Activated CD4-positive, alpha-beta T cell treated with anti-CD3 and anti-CD28 coated beads, Interleukin-2, amount 50 U/mL, for 16 hours (primary cell): ENCODE results near the gene BRIP1.
"Not testable (repeated sequence)": the region's sequence is repeated elsewhere in the genome, so short reads cannot be mapped to it uniquely, and the experiment has no call there.

Source experiments
- DNase-seq: peaks from one replicate; pipeline ENCODE4 v3.0.0-alpha.2; 2020

BRIP1 gene

DNA sequence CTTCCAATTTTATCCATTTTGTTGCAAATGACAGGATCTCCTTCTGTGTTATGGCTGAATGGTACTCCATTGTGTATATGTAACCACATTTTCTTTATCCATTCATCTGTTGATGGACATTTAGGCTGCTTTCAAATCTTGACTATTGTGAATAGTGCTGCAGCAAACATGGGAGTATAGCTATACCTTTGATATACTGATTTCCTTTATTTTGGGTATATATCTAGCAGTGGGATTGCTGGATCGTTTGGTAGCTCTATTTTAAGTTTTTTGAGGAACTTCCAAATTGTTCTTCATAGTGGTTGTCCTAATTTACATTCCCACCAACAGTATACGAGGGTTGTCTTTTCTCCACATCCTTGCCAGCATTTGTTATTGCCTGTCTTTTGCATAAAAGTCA, 67.8 kb downstream of the BRIP1 start:
- no peak for DNase-seq

- DNase-seq, result peak; percentile 10
Observed at GRCh38 chr17:61794792-61795191, 68.5 kb downstream of the BRIP1 start.

DNA sequence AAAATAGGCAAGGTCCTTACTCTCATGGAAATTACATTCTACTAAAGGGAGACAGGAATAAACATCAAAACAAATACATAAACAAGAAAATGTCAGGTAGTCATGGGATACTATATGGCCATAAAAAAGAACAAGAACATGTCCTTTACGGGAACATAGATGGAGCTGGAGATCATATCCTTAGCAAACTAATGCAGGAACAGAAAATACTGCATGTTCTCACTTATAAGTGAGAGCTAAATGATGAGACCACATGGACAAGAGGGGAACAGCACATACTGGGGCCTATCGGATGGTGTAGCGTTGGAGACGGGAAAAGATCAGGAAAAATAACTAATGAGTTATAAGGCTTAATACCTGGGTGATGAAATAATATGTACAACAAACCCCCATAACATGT, 69.1 kb downstream of the BRIP1 start:
- no peak for DNase-seq

DNA sequence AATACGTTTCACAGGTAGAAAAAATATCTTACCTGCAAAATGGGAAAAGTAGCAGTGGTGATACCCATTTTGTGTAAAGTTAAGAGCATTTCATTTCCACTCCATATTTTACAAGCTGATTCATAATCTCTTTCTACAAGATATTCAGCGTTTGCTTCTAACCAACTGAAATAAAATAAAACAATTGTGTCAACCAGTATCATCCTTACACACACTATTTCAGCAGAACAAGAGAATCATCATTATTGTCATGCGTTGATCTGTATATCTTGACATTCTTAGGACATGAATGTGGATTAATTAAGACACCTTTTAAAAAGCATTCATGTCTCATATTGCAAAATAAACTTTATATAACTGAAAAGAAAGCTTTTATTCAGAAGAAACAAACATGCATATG, 69.8 kb downstream of the BRIP1 start:
- DNase-seq, result no peak

DNA sequence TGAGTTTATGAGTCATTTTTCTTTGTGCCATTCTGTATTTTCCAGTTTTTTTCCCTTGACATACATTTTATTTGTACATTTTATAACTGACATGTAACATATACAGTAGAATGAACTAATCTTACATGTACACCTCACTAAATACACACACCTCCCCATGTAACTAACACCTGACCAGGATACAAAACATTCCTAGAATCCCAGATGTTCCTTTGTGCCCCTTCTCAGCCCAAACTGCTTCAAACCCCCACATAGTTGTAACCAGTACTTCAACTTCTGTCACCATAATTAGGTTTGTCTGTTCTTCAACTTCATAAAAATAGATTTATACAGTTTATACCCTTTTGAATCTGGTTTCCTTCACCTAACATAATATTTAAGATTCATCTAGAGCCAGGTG, 73.5 kb downstream of the BRIP1 start:
- no peak for DNase-seq

DNA sequence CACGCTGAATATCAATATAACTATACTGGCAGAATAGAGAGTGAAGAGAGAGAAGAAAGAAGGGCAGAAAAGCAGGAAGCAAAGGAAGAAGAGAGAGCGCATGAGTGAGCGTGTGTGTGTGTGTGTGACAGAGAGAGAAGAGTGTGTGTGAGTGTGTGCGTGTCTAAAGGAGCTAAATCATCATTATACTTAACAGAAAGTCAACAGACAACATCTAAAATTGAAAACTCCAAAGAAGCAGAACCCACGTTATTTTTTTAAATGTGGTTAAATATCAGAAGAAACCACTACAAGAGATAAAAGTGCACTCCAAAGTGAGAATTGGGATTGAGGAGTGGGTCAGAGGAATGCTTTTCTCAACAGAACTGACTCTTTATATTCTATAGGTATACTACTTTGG, 77.2 kb downstream of the BRIP1 start:
- DNase-seq, result no peak

- no peak for DNase-seq
Observed at GRCh38 chr17:61784510-61784909, 78.8 kb downstream of the BRIP1 start.

- DNase-seq, result no peak
Observed at GRCh38 chr17:61783556-61784304, 79.6 kb downstream of the BRIP1 start.

DNA sequence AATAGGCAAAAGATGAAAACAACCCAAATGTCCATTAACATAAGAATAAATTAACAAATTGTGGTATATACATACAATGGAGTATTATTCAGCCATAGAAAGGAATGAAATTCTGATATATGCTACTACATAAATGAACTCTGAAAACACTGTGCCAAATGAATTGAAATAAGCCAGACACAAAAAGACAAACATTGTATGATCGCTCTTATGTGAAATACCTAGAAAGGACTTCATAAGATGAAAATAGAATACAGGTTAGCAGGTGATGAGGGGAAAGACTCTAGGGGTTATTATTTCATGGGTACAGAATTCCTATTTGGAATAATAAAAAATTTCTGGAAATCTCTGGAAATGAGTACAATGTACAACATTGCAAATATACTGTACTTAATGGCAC, 80.2 kb downstream of the BRIP1 start:
- DNase-seq, result no peak

- no peak for DNase-seq
Observed at GRCh38 chr17:61782683-61783082, 80.6 kb downstream of the BRIP1 start.

- no peak for DNase-seq
Observed at GRCh38 chr17:61775364-61775763, 88.0 kb downstream of the BRIP1 start.

DNA sequence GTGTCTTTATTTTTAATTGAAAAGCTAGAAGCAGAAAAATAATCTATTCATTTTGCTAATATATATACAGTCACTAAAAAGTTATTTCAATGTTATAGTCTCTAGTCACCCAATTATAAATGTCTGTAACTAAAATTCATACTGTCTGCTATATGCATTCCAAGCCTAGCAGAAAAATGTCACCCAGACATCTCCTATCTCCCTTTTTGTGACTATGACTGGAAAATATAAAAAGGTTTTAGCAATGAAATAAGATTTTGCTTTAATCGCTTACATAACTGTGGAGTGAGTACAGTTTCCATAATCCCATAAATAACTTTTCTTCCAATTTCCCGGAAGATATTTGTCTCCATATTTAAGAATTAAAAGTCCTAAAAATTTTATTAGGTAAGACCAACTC, 88.6 kb downstream of the BRIP1 start:
- no peak for DNase-seq

GRCh38 chr17:61774087-61774486, 89.2 kb downstream of the BRIP1 start:
- DNase-seq, result not testable (repeated sequence)

DNA sequence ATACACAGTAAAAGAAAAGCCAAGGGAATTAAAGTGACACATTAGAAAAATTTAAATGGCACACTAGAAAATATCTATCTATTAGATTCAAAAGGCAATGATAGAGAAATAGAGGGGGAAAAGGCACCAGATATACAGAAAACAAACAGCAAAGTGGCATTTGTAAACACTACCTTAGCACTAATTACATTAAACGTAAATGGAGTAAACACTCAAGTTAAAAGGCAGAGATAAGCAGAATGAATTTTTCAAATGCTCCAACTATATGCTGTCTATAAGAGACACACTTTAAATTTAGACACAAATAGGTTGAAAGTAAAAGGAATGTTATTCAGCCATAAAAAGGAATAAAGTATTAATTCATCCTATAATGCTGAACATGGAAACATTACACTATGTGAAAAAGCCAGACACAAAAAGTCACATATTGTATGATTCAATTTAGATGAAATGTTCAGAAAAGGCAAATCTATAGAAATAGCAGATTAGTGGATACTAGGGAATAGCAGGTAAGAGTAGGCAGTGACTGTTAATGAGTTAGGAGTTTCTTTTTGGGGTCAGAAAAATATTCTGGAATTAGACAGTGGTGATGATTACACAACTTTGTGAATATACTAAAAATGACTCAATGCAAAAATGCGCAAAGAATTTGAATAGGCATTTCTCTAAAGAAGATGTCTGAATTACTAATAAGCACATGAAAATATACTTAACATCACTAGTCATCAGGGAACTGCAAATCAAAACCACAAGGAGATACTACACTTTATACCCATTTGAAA, 92.4 kb downstream of the BRIP1 start:
- DNase-seq, result no peak

DNA sequence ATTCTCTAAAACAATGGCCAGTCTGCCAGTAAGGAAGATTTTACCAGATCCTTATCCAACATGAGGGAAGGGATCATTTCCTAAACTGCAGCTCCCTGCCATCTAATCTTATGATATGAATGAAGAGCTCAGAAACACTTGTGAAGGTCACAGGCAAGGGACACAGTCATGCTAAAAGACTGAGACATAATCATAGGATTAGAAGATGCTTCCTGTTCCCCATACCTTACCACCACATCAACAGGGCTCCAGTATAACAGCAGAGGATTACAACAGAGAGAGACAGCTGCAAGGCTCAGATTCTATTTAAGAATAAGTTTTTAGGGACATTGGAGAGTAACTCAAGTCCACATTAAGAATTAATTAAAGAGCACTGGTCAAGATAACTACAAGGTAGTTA, 93.3 kb downstream of the BRIP1 start:
- DNase-seq, result no peak

GRCh38 chr17:61768405-61768804, 94.9 kb downstream of the BRIP1 start:
- no peak for DNase-seq

GRCh38 chr17:61766520-61766919, 96.8 kb downstream of the BRIP1 start:
- DNase-seq, result no peak

DNA sequence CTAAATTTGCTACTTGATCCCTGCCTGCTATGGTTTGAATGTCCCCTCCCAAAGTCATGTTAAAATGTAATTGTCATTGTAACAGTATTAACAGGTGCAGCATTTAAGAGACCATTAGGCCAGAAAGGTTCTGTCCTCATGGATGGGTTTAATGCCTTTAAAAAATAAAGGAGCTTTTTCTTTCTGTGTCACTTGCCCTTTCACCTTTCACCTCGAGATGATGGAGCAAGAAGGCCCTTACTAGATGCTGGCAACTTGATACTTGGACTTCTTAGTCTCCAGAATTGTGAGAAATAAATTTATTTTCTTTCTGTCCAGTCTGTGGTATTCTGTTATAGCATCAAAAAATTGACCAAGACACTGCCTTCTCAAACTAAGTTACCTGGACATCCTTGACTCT, 98.5 kb downstream of the BRIP1 start:
- no peak for DNase-seq

GRCh38 chr17:61761827-61762226, 101.5 kb downstream of the BRIP1 start:
- DNase-seq, result no peak

DNA sequence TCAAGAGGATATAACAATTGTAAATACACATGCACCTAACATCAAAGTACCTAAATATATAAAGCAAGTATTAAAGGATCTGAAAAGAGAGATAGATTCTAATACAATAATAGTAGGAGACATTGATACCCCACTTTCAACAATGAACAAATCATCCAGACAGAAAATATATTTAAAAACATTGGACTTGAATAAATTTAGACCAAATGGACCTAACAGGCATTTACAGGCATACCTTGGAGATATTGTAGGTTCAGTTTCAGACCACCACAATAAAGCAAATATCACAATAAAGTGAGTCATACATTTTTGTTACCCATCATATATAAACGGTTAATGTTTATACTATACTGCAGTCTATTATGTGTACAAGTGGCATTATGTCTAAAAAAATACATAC, 104.0 kb downstream of the BRIP1 start:
- DNase-seq, result no peak

DNA sequence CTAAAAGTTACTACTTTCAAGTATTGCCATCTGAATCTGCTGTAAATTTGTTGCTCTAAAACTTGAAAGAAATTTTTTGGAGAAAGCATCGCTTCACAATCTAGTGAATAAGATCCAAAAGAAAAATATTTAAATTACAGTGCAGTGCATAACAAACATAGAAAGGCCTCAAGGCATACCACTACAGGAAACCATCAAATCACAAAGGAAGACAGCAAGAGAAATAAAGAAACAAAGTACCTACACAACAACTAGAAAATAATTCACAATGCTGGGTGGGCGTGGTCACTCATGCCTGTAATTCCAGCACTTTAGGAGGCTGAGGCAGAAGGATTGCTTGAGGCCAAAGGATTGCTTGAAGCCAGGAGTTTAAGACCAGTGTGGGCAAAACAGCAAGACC, 104.9 kb downstream of the BRIP1 start:
- no peak for DNase-seq

- peak; percentile 37 for DNase-seq
Observed at GRCh38 chr17:61757168-61757567, 106.2 kb downstream of the BRIP1 start.

- no peak for DNase-seq
Observed at GRCh38 chr17:61756561-61756960, 106.8 kb downstream of the BRIP1 start.

DNA sequence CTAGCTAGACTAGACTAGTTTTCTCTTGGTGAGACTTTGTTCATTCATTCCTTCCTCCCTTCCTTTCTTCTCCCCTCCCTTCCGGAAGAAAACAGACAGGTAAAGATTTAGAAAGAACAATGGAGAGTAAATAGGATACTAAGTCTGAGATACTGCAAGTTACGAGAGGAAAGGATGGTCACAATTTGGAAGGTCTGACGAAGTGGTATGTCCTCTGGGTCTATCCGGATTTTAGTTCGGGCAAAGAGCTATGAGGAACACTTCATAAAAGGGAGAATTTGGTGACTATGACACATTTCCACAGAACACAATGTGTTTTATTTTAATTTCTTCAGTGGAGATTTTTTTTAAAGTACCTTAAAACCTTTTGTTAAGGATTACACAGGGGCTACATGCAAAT, 107.7 kb downstream of the BRIP1 start:
- DNase-seq, result no peak

GRCh38 chr17:61755078-61755477, 108.2 kb downstream of the BRIP1 start:
- no peak for DNase-seq
